ENCODE measurements around the gene KIN. TPM values are rescaled to one million over a fixed set of nuclear protein-coding genes. Genes with fewer than 3 reads are reported as not detected.

Gene KIN
- total RNA-seq, 1 donor from 2014 or later, result 14.2 TPM

GRCh38 chr10:7808686-7809267, 21.0 kb upstream of the KIN start:
- Mint-ChIP-seq H3K4me3 (ENCODE audit: unreplicated experiment) (no peak overlapping the region), H3K27me3 (ENCODE audit: low read depth) (no peaks in the 10 kb centered on the region), H3K4me1 (ENCODE audit: low read depth) (no peaks in the 10 kb centered on the region), H3K36me3 (ENCODE audit: low read depth) (peaks cover 18% of the 10 kb centered on the region), H3K27ac (ENCODE audit: unreplicated experiment) (no peak overlapping the region), H3K9me3 (ENCODE audit: low read depth) (no peaks in the 10 kb centered on the region)
- TF ChIP-seq CTCF (IDR thresholded peaks at IDR 0.05), result no peak
- no peak for DNase-seq (ENCODE audit: low spot score)

- Mint-ChIP-seq H3K4me1 (ENCODE audit: low read depth) (no peaks in the 10 kb centered on the region), H3K4me3 (ENCODE audit: unreplicated experiment) (no peak overlapping the region)
- DNase-seq (ENCODE audit: low spot score), result no peak
Observed at GRCh38 chr10:7804741-7805140, 16.9 kb upstream of the KIN start.

GRCh38 chr10:7804216-7804615, 16.4 kb upstream of the KIN start:
- Mint-ChIP-seq H3K27ac (ENCODE audit: unreplicated experiment) (no peak overlapping the region), H3K4me1 (ENCODE audit: low read depth) (no peaks in the 10 kb centered on the region), H3K36me3 (ENCODE audit: low read depth) (peaks cover 43% of the 10 kb centered on the region), H3K27me3 (ENCODE audit: low read depth) (no peaks in the 10 kb centered on the region), H3K9me3 (ENCODE audit: low read depth) (no peaks in the 10 kb centered on the region), H3K4me3 (ENCODE audit: unreplicated experiment) (no peak overlapping the region)
- TF ChIP-seq CTCF (IDR thresholded peaks at IDR 0.05), result no peak
- no peak for DNase-seq (ENCODE audit: low spot score)

More at GRCh38 chr10:7804741-7805140, 16.9 kb upstream of the KIN start:
- no peak overlapping the region for H3K27ac Mint-ChIP-seq (ENCODE audit: unreplicated experiment)
- H3K27me3 Mint-ChIP-seq (ENCODE audit: low read depth), result no peaks in the 10 kb centered on the region
- no peak for TF ChIP-seq CTCF (IDR thresholded peaks at IDR 0.05)
- H3K9me3 Mint-ChIP-seq (ENCODE audit: low read depth), result no peaks in the 10 kb centered on the region
- peaks cover 40% of the 10 kb centered on the region for H3K36me3 Mint-ChIP-seq (ENCODE audit: low read depth)

- Mint-ChIP-seq H3K27ac (ENCODE audit: unreplicated experiment) (no peak overlapping the region), H3K9me3 (ENCODE audit: low read depth) (no peaks in the 10 kb centered on the region), H3K36me3 (ENCODE audit: low read depth) (peaks cover 43% of the 10 kb centered on the region), H3K4me3 (ENCODE audit: unreplicated experiment) (no peak overlapping the region), H3K27me3 (ENCODE audit: low read depth) (no peaks in the 10 kb centered on the region), H3K4me1 (ENCODE audit: low read depth) (peaks cover 7% of the 10 kb centered on the region)
- DNase-seq (ENCODE audit: low spot score), result no peak
- no peak for TF ChIP-seq CTCF (IDR thresholded peaks at IDR 0.05)
Observed at GRCh38 chr10:7802606-7803005, 14.8 kb upstream of the KIN start.

GRCh38 chr10:7797582-7797981, 9.8 kb upstream of the KIN start:
- Mint-ChIP-seq H3K4me1 (ENCODE audit: low read depth) (peaks cover 42% of the 10 kb centered on the region), H3K27ac (ENCODE audit: unreplicated experiment) (peak overlapping the region; percentile 96)

More at GRCh38 chr10:7797582-7797981, 9.8 kb upstream of the KIN start:
- no peak for TF ChIP-seq CTCF (IDR thresholded peaks at IDR 0.05)
- H3K27me3 Mint-ChIP-seq (ENCODE audit: low read depth), result no peaks in the 10 kb centered on the region
- no peaks in the 10 kb centered on the region for H3K9me3 Mint-ChIP-seq (ENCODE audit: low read depth)
- peak overlapping the region; percentile 1 for H3K4me3 Mint-ChIP-seq (ENCODE audit: unreplicated experiment)
- peaks cover 25% of the 10 kb centered on the region for H3K36me3 Mint-ChIP-seq (ENCODE audit: low read depth)
- no peak for DNase-seq (ENCODE audit: low spot score)
